ENCODE data around the gene RPLP2. TPM values are rescaled to one million over a fixed set of nuclear protein-coding genes. Genes with fewer than 3 reads are reported as not detected.

RPLP2 gene
- total RNA-seq, 1 experiment from 2014 or later = 2,582 TPM

- TF ChIP-seq E2F1 (CRISPR knock-in tag; IDR thresholded peaks at IDR 0.05) = no peak
- no peak for TF ChIP-seq CREB1 (CRISPR knock-in tag; IDR thresholded peaks at IDR 0.05)
- 0 out of 2 replicates have a peak, but pooled peaks have one; percentile 47 for TF ChIP-seq SMAD3 (CRISPR knock-in tag; IDR thresholded peaks at IDR 0.05; ENCODE audit: borderline replicate concordance)
- TF ChIP-seq NFE2L1 (CRISPR knock-in tag; IDR thresholded peaks at IDR 0.05) = no peak
- TF ChIP-seq ATF1 (CRISPR knock-in tag; IDR thresholded peaks at IDR 0.05) = no peak
- TF ChIP-seq KAT7 (CRISPR knock-in tag; IDR thresholded peaks at IDR 0.05; ENCODE audit: borderline replicate concordance) = peak; percentile 85; the same call in 1 of the 2 replicates
- no peak for TF ChIP-seq USF1 (CRISPR knock-in tag; IDR thresholded peaks at IDR 0.05)
- TF ChIP-seq PRRX2 (CRISPR knock-in tag; IDR thresholded peaks at IDR 0.05) = no peak
- no peak; the same call in 1 of the 2 replicates for TF ChIP-seq ZBTB43 (CRISPR knock-in tag; IDR thresholded peaks at IDR 0.05)
- TF ChIP-seq CREM (CRISPR knock-in tag; IDR thresholded peaks at IDR 0.05) = peak; percentile 64; the same call in 1 of the 2 replicates
- TF ChIP-seq CTCF (IDR thresholded peaks at IDR 0.05) = no peak
- TF ChIP-seq JUN (CRISPR knock-in tag; IDR thresholded peaks at IDR 0.05) = peak; percentile 71; the same call in 1 of the 2 replicates
- TF ChIP-seq OVOL2 (CRISPR knock-in tag; IDR thresholded peaks at IDR 0.05; ENCODE audit: borderline replicate concordance) = no peak
- TF ChIP-seq NR1H2 (CRISPR knock-in tag; IDR thresholded peaks at IDR 0.05) = no peak
- TF ChIP-seq ATF6 (CRISPR knock-in tag; IDR thresholded peaks at IDR 0.05) = no peak
- TF ChIP-seq ZNF532 (CRISPR knock-in tag; IDR thresholded peaks at IDR 0.05; ENCODE audit: borderline replicate concordance) = no peak
- TF ChIP-seq EMX1 (CRISPR knock-in tag; IDR thresholded peaks at IDR 0.05) = 0 out of 2 replicates have a peak, but pooled peaks have one; percentile 51
- TF ChIP-seq ESRRA (CRISPR knock-in tag; IDR thresholded peaks at IDR 0.05; ENCODE audit: borderline replicate concordance) = 0 out of 2 replicates have a peak, but pooled peaks have one; percentile 14
- 0 out of 2 replicates have a peak, but pooled peaks have one; percentile 55 for TF ChIP-seq MYBL2 (CRISPR knock-in tag; IDR thresholded peaks at IDR 0.05)
- no peak; the same call in 1 of the 2 replicates for TF ChIP-seq ZNF232 (CRISPR knock-in tag; IDR thresholded peaks at IDR 0.05)
- TF ChIP-seq MXD4 (CRISPR knock-in tag; IDR thresholded peaks at IDR 0.05; ENCODE audit: borderline replicate concordance) = no peak
- TF ChIP-seq PRDM15 (CRISPR knock-in tag; IDR thresholded peaks at IDR 0.05) = 0 out of 2 replicates have a peak, but pooled peaks have one; percentile 2
- TF ChIP-seq ZNF317 (CRISPR knock-in tag; IDR thresholded peaks at IDR 0.05; ENCODE audit: borderline replicate concordance, low read depth) = 0 out of 2 replicates have a peak, but pooled peaks have one; percentile 30
- no peak for TF ChIP-seq GTF2I (CRISPR knock-in tag; conservative IDR thresholded peaks at IDR 0.05)
Observed at GRCh38 chr11:842370-843002, 32.7 kb downstream of the RPLP2 start, which contains the start of the genes POLR2L and TSPAN4 (continued).
